OCI-LY7 (cell line): ENCODE data around the gene GDPD4.

Source experiments
- CTCF ChIP-seq: fragments of 200-600 bp; sonication (generic); conservative IDR thresholded peaks from 2 replicates; pipeline ENCODE4 v1.5.1; 2014; ENCODE audit warnings: mild to moderate bottlenecking, antibody characterized with exemption, low read length, moderate library complexity, mixed read lengths
- EZH2phosphoT487 ChIP-seq: fragments of 200-600 bp; sonication (generic); IDR thresholded peaks from 2 replicates; pipeline ENCODE4 v1.6.1; 2018; ENCODE audit warnings: low read depth, borderline replicate concordance, mild to moderate bottlenecking, mixed run types, antibody characterized with exemption, low read length, moderate library complexity, mixed read lengths

GRCh38 chr11:77201991-77202841, 99.3 kb downstream of the GDPD4 start:
- TF ChIP-seq CTCF (no peak), EZH2phosphoT487 (no peak)
